Measurements from ENCODE around the gene HSD17B3. TPM values are rescaled to one million over a fixed set of nuclear protein-coding genes. Genes with fewer than 3 reads are reported as not detected.
"Not testable (repeated sequence)": the region's sequence is repeated elsewhere in the genome, so short reads cannot be mapped to it uniquely, and the experiment has no call there.

Gene HSD17B3
- total and polyA plus RNA-seq, 2 donors (not counting 1 experiment from before 2014, with no cell fraction given), result not detected

DNA sequence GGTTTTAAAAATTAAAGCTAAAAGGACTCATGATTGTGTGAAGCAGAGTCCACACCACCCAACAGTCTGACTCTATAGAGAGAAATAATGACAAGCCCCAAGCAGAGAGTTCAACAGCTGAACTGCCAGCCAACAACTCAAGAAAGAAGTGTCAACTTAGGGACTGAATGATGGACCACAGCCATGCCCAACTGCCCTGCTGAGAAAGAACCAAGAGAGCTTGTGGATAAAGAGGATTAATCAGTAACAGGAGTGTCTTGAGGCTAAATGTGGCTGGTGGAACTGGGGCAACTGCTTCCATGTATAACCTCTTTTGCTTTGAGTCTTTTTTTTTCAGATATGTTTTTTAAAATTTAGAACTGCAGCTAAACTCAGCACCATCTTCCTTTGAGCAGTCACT is 109.3 kb downstream of the HSD17B3 start:
- H3K27me3 ChIP-seq (replicated peaks in 1 of 4; ENCODE audit: control extremely low read depth in 1 of 4, control insufficient read depth in 3 of 4, insufficient read depth in 4 of 4, low read length in 3 of 4), result peaks cover 0 to 11% (median 0%) of the 10 kb centered on the region in 4 experiments
- H3K4me3 ChIP-seq (ENCODE audit: control extremely low read depth in 1 of 5, extremely low read depth in 1 of 5, insufficient read depth in 1 of 5, low read depth in 2 of 5, low read length in 4 of 5), result no peak overlapping the region
- no peaks in the 10 kb centered on the region for H3K4me1 ChIP-seq (ENCODE audit: control insufficient read depth in 2 of 2, insufficient read depth in 2 of 2, low read length in 2 of 2)
- no peak overlapping the region for H3K27ac ChIP-seq (ENCODE audit: low read length in 2 of 2)
- no peak overlapping the region for H3K9ac ChIP-seq (ENCODE audit: low read length)
- intact Hi-C loops (cut with micrococcal nuclease), result no loop called here
- no peak overlapping the region for H3K27ac Mint-ChIP-seq
- ChIA-PET POLR2A (no interaction called here), CTCF (no interaction called here)
- H3K4me1 Mint-ChIP-seq, result no peaks in the 10 kb centered on the region
- no peaks in the 10 kb centered on the region for H3K36me3 ChIP-seq (replicated peaks in 1 of 2; ENCODE audit: control extremely low read depth in 1 of 2, control insufficient read depth in 1 of 2, extremely low read depth in 1 of 2, insufficient read depth in 2 of 2, low read length in 1 of 2)
- DNase-seq, result no peak
- no peak for ATAC-seq (ENCODE audit: low read depth)
- H4K20me1 ChIP-seq (ENCODE audit: control insufficient read depth, insufficient read depth, low read length, poor library complexity, severe bottlenecking), result no peaks in the 10 kb centered on the region
- peaks cover 0 to 5% (median 4%) of the 10 kb centered on the region in 3 donors for H3K9me3 ChIP-seq (ENCODE audit: control extremely low read depth in 1 of 3, control insufficient read depth in 2 of 3, insufficient read depth in 1 of 3, low read length in 2 of 3)
- H3K4me3 Mint-ChIP-seq, result no peak overlapping the region
- H3K27me3 Mint-ChIP-seq, result peaks cover 24% of the 10 kb centered on the region
- TF ChIP-seq, protein P1, sequence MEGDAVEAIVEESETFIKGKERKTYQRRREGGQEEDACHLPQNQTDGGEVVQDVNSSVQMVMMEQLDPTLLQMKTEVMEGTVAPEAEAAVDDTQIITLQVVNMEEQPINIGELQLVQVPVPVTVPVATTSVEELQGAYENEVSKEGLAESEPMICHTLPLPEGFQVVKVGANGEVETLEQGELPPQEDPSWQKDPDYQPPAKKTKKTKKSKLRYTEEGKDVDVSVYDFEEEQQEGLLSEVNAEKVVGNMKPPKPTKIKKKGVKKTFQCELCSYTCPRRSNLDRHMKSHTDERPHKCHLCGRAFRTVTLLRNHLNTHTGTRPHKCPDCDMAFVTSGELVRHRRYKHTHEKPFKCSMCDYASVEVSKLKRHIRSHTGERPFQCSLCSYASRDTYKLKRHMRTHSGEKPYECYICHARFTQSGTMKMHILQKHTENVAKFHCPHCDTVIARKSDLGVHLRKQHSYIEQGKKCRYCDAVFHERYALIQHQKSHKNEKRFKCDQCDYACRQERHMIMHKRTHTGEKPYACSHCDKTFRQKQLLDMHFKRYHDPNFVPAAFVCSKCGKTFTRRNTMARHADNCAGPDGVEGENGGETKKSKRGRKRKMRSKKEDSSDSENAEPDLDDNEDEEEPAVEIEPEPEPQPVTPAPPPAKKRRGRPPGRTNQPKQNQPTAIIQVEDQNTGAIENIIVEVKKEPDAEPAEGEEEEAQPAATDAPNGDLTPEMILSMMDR (IDR thresholded peaks at IDR 0.05), result no peak
- TF ChIP-seq EZH2 (IDR thresholded peaks at IDR 0.05; ENCODE audit: borderline replicate concordance, insufficient read depth, low read depth, low read length, poor library complexity, severe bottlenecking), result no peak
- H3K79me2 ChIP-seq (ENCODE audit: control insufficient read depth, insufficient read depth, low read length), result no peaks in the 10 kb centered on the region
- H3K9me3 Mint-ChIP-seq (ENCODE audit: insufficient read depth), result peaks cover 3% of the 10 kb centered on the region
- H2AFZ ChIP-seq (ENCODE audit: insufficient read depth, low read depth, low read length, poor library complexity, severe bottlenecking), result no peak overlapping the region
- H3K4me2 ChIP-seq (replicated peaks; ENCODE audit: low read depth, low read length, poor library complexity, severe bottlenecking), result no peak overlapping the region

DNA sequence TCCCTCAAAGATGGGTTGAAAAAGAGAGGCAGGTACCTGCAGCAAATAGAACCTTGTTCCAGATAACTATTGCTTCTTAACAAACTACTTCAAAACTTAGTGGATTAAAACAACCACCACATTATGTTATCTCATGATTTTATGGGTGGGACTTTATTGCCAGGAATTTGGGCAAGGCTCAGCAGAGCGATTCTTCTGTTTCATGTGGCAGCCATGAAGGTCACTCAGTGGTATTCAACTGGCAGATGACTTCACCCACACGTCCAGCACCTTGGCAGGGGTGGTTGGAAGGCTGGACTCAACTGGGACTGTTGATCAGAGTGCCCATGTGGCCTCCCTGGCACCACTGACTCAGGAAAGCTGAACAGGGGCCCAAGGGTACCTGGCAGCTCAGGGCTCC is 112.0 kb downstream of the HSD17B3 start:
- Mint-ChIP-seq H3K27ac (no peak overlapping the region), H3K9me3 (ENCODE audit: insufficient read depth) (peaks cover 3% of the 10 kb centered on the region), H3K4me1 (no peaks in the 10 kb centered on the region), H3K4me3 (no peak overlapping the region), H3K27me3 (peaks cover 24% of the 10 kb centered on the region)
- Histone ChIP-seq H3K9me3 (ENCODE audit: control extremely low read depth in 1 of 3, control insufficient read depth in 2 of 3, insufficient read depth in 1 of 3, low read length in 2 of 3) (peaks cover 0 to 10% (median 5%) of the 10 kb centered on the region in 3 donors), H3K27ac (ENCODE audit: low read length in 2 of 2) (no peak overlapping the region), H3K9ac (ENCODE audit: low read length) (no peak overlapping the region), H3K36me3 (replicated peaks in 1 of 2; ENCODE audit: control extremely low read depth in 1 of 2, control insufficient read depth in 1 of 2, extremely low read depth in 1 of 2, insufficient read depth in 2 of 2, low read length in 1 of 2) (no peaks in the 10 kb centered on the region), H4K20me1 (ENCODE audit: control insufficient read depth, insufficient read depth, low read length, poor library complexity, severe bottlenecking) (no peaks in the 10 kb centered on the region), H3K79me2 (ENCODE audit: control insufficient read depth, insufficient read depth, low read length) (no peaks in the 10 kb centered on the region), H3K4me2 (replicated peaks; ENCODE audit: low read depth, low read length, poor library complexity, severe bottlenecking) (no peak overlapping the region), H3K27me3 (replicated peaks in 1 of 4; ENCODE audit: control extremely low read depth in 1 of 4, control insufficient read depth in 3 of 4, insufficient read depth in 4 of 4, low read length in 3 of 4) (peaks cover 0 to 11% (median 0%) of the 10 kb centered on the region in 4 experiments), H3K4me3 (ENCODE audit: control extremely low read depth in 1 of 5, extremely low read depth in 1 of 5, insufficient read depth in 1 of 5, low read depth in 2 of 5, low read length in 4 of 5) (no peak overlapping the region), H3K4me1 (ENCODE audit: control insufficient read depth in 2 of 2, insufficient read depth in 2 of 2, low read length in 2 of 2) (no peaks in the 10 kb centered on the region), H2AFZ (ENCODE audit: insufficient read depth, low read depth, low read length, poor library complexity, severe bottlenecking) (no peak overlapping the region)
- POLR2A ChIA-PET, result no interaction called here
- ATAC-seq (ENCODE audit: low read depth) (no peak), DNase-seq (no peak)
- no peak for TF ChIP-seq EZH2 (IDR thresholded peaks at IDR 0.05; ENCODE audit: borderline replicate concordance, insufficient read depth, low read depth, low read length, poor library complexity, severe bottlenecking)
- TF ChIP-seq, protein P1 (IDR thresholded peaks at IDR 0.05), result no peak
- WGBS (ENCODE audit: insufficient coverage), result 70% methylated on average over 2 of the region's 2 CpGs
- intact Hi-C loops (cut with micrococcal nuclease), result no loop called here
- CTCF ChIA-PET, result no interaction called here

DNA sequence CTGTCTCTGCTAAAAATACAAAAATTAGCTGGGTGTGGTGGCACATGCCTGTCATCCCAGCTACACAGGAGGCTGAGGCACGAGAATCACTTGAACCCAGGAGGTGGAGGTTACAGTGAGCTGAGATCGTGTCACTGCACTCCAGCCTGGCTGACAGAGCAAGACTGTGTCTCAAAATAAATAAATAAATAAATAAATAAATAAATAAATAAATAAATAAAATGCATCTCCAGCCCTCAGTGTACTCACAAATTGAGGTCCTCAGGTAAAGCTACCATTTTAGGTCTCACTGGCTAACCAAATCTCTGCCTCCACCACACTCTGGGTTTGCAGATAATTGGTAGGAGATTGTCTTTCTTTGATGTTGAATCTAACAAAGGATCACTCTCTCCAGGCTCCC is 112.4 kb downstream of the HSD17B3 start:
- POLR2A ChIA-PET; H3K9me3 Mint-ChIP-seq (ENCODE audit: insufficient read depth); H2AFZ ChIP-seq (ENCODE audit: insufficient read depth, low read depth, low read length, poor library complexity, severe bottlenecking); CTCF ChIA-PET; H3K36me3 ChIP-seq (replicated peaks in 1 of 2; ENCODE audit: control extremely low read depth in 1 of 2, control insufficient read depth in 1 of 2, extremely low read depth in 1 of 2, insufficient read depth in 2 of 2, low read length in 1 of 2); intact Hi-C loops (cut with micrococcal nuclease); H3K79me2 ChIP-seq (ENCODE audit: control insufficient read depth, insufficient read depth, low read length); H3K4me1 Mint-ChIP-seq; H3K4me3 Mint-ChIP-seq; H4K20me1 ChIP-seq (ENCODE audit: control insufficient read depth, insufficient read depth, low read length, poor library complexity, severe bottlenecking); H3K27ac ChIP-seq (ENCODE audit: low read length in 2 of 2); ATAC-seq (ENCODE audit: low read depth); H3K27ac Mint-ChIP-seq; H3K27me3 ChIP-seq (replicated peaks in 1 of 4; ENCODE audit: control extremely low read depth in 1 of 4, control insufficient read depth in 3 of 4, insufficient read depth in 4 of 4, low read length in 3 of 4); H3K4me1 ChIP-seq (ENCODE audit: control insufficient read depth in 2 of 2, insufficient read depth in 2 of 2, low read length in 2 of 2); H3K9ac ChIP-seq (ENCODE audit: low read length); H3K4me3 ChIP-seq (ENCODE audit: control extremely low read depth in 1 of 5, extremely low read depth in 1 of 5, insufficient read depth in 1 of 5, low read depth in 2 of 5, low read length in 4 of 5); H3K4me2 ChIP-seq (replicated peaks; ENCODE audit: low read depth, low read length, poor library complexity, severe bottlenecking); DNase-seq: not testable (repeated sequence)
- WGBS (ENCODE audit: insufficient coverage), result 60% methylated on average over 1 of the region's 2 CpGs
- peaks cover 25% of the 10 kb centered on the region for H3K27me3 Mint-ChIP-seq
- peaks cover 0 to 14% (median 5%) of the 10 kb centered on the region in 3 donors for H3K9me3 ChIP-seq (ENCODE audit: control extremely low read depth in 1 of 3, control insufficient read depth in 2 of 3, insufficient read depth in 1 of 3, low read length in 2 of 3)

All from B cell (primary cell).